GM23338 (cell line): ENCODE results near the gene TNFSF13. TPM values are rescaled to one million over a fixed set of nuclear protein-coding genes. Genes with fewer than 3 reads are reported as not detected.

Experiments used
- ATAC-seq: fragments of 200-7000 bp; cut with Tn5 transposase; 3 replicates; pipeline ENCODE4 v1.9.1; 2020
- DNase-seq: peaks from one replicate; pipeline ENCODE4 v3.0.0-alpha.2; 2015; ENCODE audit warnings: low spot score
- H2AFZ ChIP-seq: fragments of 200-600 bp; sonication (generic); 2 replicates; pipeline ENCODE4 v1.8.0; 2016; ENCODE audit warnings: antibody characterized with exemption, mild to moderate bottlenecking, moderate library complexity
- H3F3A ChIP-seq: fragments of 200-600 bp; sonication (generic); replicated peaks from 2 replicates; pipeline ENCODE4 v1.8.0; 2017; ENCODE audit warnings: antibody characterized with exemption, mixed run types, low read depth
- H3K27ac ChIP-seq: fragments of 200-600 bp; sonication (generic); 2 replicates; pipeline ENCODE4 v1.6.1; 2016; ENCODE audit warnings: low read depth
- H3K27me3 ChIP-seq: fragments of 200-600 bp; sonication (generic); 2 replicates; pipeline ENCODE4 v1.8.0; 2016; ENCODE audit warnings: mild to moderate bottlenecking, mixed run types, moderate library complexity; ENCODE audit not compliant: insufficient read depth
- H3K36me3 ChIP-seq: fragments of 200-600 bp; sonication (generic); 2 replicates; pipeline ENCODE4 v1.8.0; 2016; ENCODE audit warnings: mild to moderate bottlenecking; ENCODE audit not compliant: insufficient read depth
- H3K4me1 ChIP-seq: fragments of 200-600 bp; sonication (generic); 2 replicates; pipeline ENCODE4 v1.8.0; 2016; ENCODE audit warnings: mild to moderate bottlenecking, moderate library complexity; ENCODE audit not compliant: insufficient read depth
- H3K4me2 ChIP-seq: fragments of 200-600 bp; sonication (generic); 2 replicates; pipeline ENCODE4 v1.7.1; 2017; ENCODE audit warnings: mixed run types
- H3K4me3 ChIP-seq: fragments of 200-600 bp; sonication (generic); 2 replicates; pipeline ENCODE4 v1.6.1; 2016; ENCODE audit warnings: mixed run types
- H3K79me2 ChIP-seq: fragments of 200-600 bp; sonication (generic); replicated peaks from 2 replicates; pipeline ENCODE4 v1.8.0; 2017; ENCODE audit warnings: mild to moderate bottlenecking; ENCODE audit not compliant: insufficient read depth
- H3K9me2 ChIP-seq: fragments of 200-600 bp; sonication (generic); 2 replicates; pipeline ENCODE4 v1.8.0; 2017; ENCODE audit not compliant: insufficient read depth
- H4K20me1 ChIP-seq: fragments of 200-600 bp; sonication (generic); replicated peaks from 2 replicates; pipeline ENCODE4 v1.8.0; 2017; ENCODE audit warnings: mild to moderate bottlenecking; ENCODE audit not compliant: insufficient read depth
- H3K27ac Mint-ChIP-seq: 2 replicates; pipeline ENCODE4 v1.8.0; 2020; ENCODE audit warnings: inconsistent platforms, mild to moderate bottlenecking, moderate library complexity, mixed read lengths
- H3K27me3 Mint-ChIP-seq: 3 replicates; pipeline ENCODE4 v1.8.0; 2022; ENCODE audit warnings: low read depth, mild to moderate bottlenecking, moderate library complexity, mixed read lengths, inconsistent platforms; ENCODE audit not compliant: insufficient read depth, poor library complexity
- H3K36me3 Mint-ChIP-seq: 3 replicates; pipeline ENCODE4 v1.8.0; 2021; ENCODE audit warnings: low read depth, mild to moderate bottlenecking, inconsistent platforms, moderate library complexity, mixed read lengths
- H3K4me1 Mint-ChIP-seq: 3 replicates; pipeline ENCODE4 v1.8.0; 2020; ENCODE audit warnings: mild to moderate bottlenecking, inconsistent platforms, mixed read lengths
- H3K4me3 Mint-ChIP-seq: 3 replicates; pipeline ENCODE4 v1.8.0; 2021; ENCODE audit warnings: moderate library complexity, mild to moderate bottlenecking, inconsistent platforms, mixed read lengths
- H3K9me3 Mint-ChIP-seq: 3 replicates; pipeline ENCODE4 v1.8.0; 2020; ENCODE audit warnings: moderate library complexity, mild to moderate bottlenecking, inconsistent platforms, mixed read lengths
- CREB1 ChIP-seq: fragments of 250-450 bp; sonication (Bioruptor Pico); IDR thresholded peaks from 2 replicates; pipeline ENCODE4 v1.5.0; 2020; ENCODE audit warnings: low read depth, mild to moderate bottlenecking, moderate library complexity
- EZH2 ChIP-seq: fragments of 200-600 bp; sonication (generic); IDR thresholded peaks from one replicate; pipeline ENCODE4 v1.8.0; 2017; ENCODE audit warnings: antibody characterized with exemption, mild to moderate bottlenecking, low read depth; ENCODE audit not compliant: unreplicated experiment
- EZH2phosphoT487 ChIP-seq: fragments of 200-600 bp; sonication (generic); IDR thresholded peaks from one replicate; pipeline ENCODE4 v1.8.1; 2018; ENCODE audit warnings: antibody characterized with exemption; ENCODE audit not compliant: unreplicated experiment
- JUNB ChIP-seq: IDR thresholded peaks from one replicate; pipeline ENCODE4 v1.6.1; 2016; ENCODE audit warnings: antibody characterized with exemption; ENCODE audit not compliant: unreplicated experiment
- NANOG ChIP-seq: IDR thresholded peaks from 2 replicates; pipeline ENCODE4 v1.6.1; 2016; ENCODE audit warnings: antibody characterized with exemption, borderline replicate concordance
- POLR2AphosphoS5 ChIP-seq: IDR thresholded peaks from 2 replicates; pipeline ENCODE4 v1.6.1; 2016; ENCODE audit warnings: antibody characterized with exemption, low read depth
- ZNF462 ChIP-seq: fragments of 250-450 bp; sonication (Bioruptor Pico); IDR thresholded peaks from 2 replicates; pipeline ENCODE4 v1.5.0; 2020; ENCODE audit warnings: mild to moderate bottlenecking, moderate library complexity
- polyA plus RNA-seq: library from polyadenylated mRNA; unstranded; fragments of >200 nt; fragmentation: Nextera tagmentation; extraction: Ambion mirVana; gene quantifications from 2 replicates; pipeline ENCODE4 v1.2.1, GENCODE V29; 2016
- total RNA-seq: library from RNA; depleted of rRNA; stranded (reverse); fragments of >200 nt; shearing (Covaris generic); gene quantifications from 2 replicates; pipeline ENCODE4 v1.2.3, GENCODE V29; 2014

Gene TNFSF13
- total and polyA plus RNA-seq, 2 experiments from 2014 or later, result 2.2 TPM; not detected in 1

- TF ChIP-seq ZNF462 (CRISPR knock-in tag), result no peak
- no peak for TF ChIP-seq CREB1 (CRISPR knock-in tag)
These were observed 32.2 kb downstream of the TNFSF13 start (continued) for GRCh38 chr17:7590743-7591142.

DNA sequence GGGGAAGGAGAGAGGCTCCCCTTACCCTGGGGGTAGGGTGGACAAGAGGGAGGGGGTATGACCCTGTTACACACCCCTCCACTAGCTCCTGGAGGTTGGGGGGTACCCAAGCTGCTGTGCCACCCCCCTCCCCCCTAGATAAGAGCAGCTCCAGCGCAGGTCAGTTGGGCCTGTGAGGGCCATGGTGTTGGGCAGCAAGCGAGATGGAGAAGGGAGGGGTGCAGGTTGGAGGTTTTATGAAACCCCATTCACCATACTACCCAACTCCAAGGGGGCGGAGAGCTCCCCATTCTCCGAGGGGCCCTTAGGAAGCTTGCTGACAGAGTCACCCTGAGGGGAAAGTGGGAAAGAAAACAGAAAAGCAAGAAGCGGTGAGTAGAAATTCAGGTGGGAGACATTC, 33.0 kb downstream of the TNFSF13 start:
- H3K36me3 ChIP-seq, result peaks cover 32% of the 10 kb centered on the region
- H3K4me3 ChIP-seq, result no peak overlapping the region
- Mint-ChIP-seq H3K36me3 (peaks cover 69% of the 10 kb centered on the region), H3K27ac (peak overlapping the region; percentile 96), H3K4me1 (peaks cover 35% of the 10 kb centered on the region), H3K27me3 (peaks cover 16% of the 10 kb centered on the region), H3K4me3 (peak overlapping the region; percentile 51; the same call in 1 of the 3 replicates), H3K9me3 (no peaks in the 10 kb centered on the region)
- no peaks in the 10 kb centered on the region for H3K79me2 ChIP-seq
- H3F3A ChIP-seq, result peaks cover 33% of the 10 kb centered on the region
- DNase-seq (no peak), ATAC-seq (no peak)
- H2AFZ ChIP-seq, result no peak overlapping the region
- H3K4me2 ChIP-seq, result peak overlapping the region; percentile 71; the same call in 1 of the 2 replicates
- no peaks in the 10 kb centered on the region for H3K27me3 ChIP-seq
- no peaks in the 10 kb centered on the region for H3K9me2 ChIP-seq
- H3K4me1 ChIP-seq, result peaks cover 14% of the 10 kb centered on the region
- peak overlapping the region; percentile 97 for H3K27ac ChIP-seq
- H4K20me1 ChIP-seq, result no peaks in the 10 kb centered on the region; the same call in 1 of the 2 replicates
- TF ChIP-seq EZH2 (no peak), JUNB (no peak), EZH2phosphoT487 (no peak), POLR2AphosphoS5 (no peak), NANOG (no peak)
